Endothelial cell of umbilical vein (primary cell): Measurements from ENCODE around the gene ELOA. TPM values are rescaled to one million over a fixed set of nuclear protein-coding genes. Genes with fewer than 3 reads are reported as not detected.
A peak's percentile ranks its signal among the peaks of the same experiment; 100 is the strongest.

Source experiments
- BruUV-seq: library from RNA; stranded (reverse); fragments of 400-500 nt; replicated peaks from 2 replicates; lab custom pipeline; 2021; lab: Mats Ljungman, UMichigan
- CTCF ChIA-PET: fragments of 300-600, 350-600 bp; sonication (Branson Sonifier 250); formaldehyde crosslinking; loops from one replicate; lab custom pipeline; 2021; ENCODE audit warnings: antibody characterized with exemption, inconsistent platforms; lab: Charles Lee
- POLR2A ChIA-PET: fragments of 300-600, 350-600 bp; sonication (Branson Sonifier 250); formaldehyde crosslinking; loops from one replicate; lab custom pipeline; 2021; ENCODE audit warnings: antibody characterized with exemption, inconsistent platforms; lab: Charles Lee
- DNase-seq: peaks from one replicate; pipeline ENCODE4 v3.0.0-alpha.2; 2011; ENCODE audit warnings: low read depth, low spot score
- FAIRE-seq: peaks from 2 replicates; lab custom pipeline; 2011; peaks lifted over from hg19 to GRCh38; lab: Jason Lieb, UNC
- H2AFZ ChIP-seq: 2 replicates; pipeline ENCODE4 v1.6.0; 2012; ENCODE audit warnings: low read depth, low read length, control low read depth, inconsistent platforms
- H3K27ac ChIP-seq: 2 replicates; pipeline ENCODE4 v1.5.1; 2011; ENCODE audit warnings: low read depth, mild to moderate bottlenecking, control low read depth, low read length, moderate library complexity; ENCODE audit not compliant: insufficient read depth
- H3K27me3 ChIP-seq, 2 experiments: 2 replicates each; pipeline versions ENCODE4 v1.6.0 to v1.6.1; 2011; ENCODE audit warnings: low read length in 2 of 2, mixed read lengths in 1 of 2; ENCODE audit not compliant: control insufficient read depth in 2 of 2, insufficient read depth in 2 of 2
- H3K36me3 ChIP-seq, 2 experiments: 2 replicates in 1 of 2; 3 replicates in 1 of 2; pipeline ENCODE4 v1.5.1; 2011; ENCODE audit warnings: low read length in 2 of 2, mild to moderate bottlenecking in 1 of 2, moderate library complexity in 1 of 2; ENCODE audit not compliant: control insufficient read depth in 2 of 2, insufficient read depth in 2 of 2; ENCODE audit errors: extremely low read depth in 1 of 2
- H3K4me1 ChIP-seq: 3 replicates; pipeline ENCODE4 v1.5.1; 2011; ENCODE audit warnings: mild to moderate bottlenecking, low read length; ENCODE audit not compliant: control insufficient read depth, insufficient read depth; ENCODE audit errors: extremely low read depth
- H3K4me2 ChIP-seq: 2 replicates; pipeline ENCODE4 v1.6.1; 2011; ENCODE audit warnings: low read length, control low read depth, mixed read lengths; ENCODE audit not compliant: insufficient read depth
- H3K4me3 ChIP-seq, 3 experiments: fragments of 200-600 bp in 1 of 3; sonication (generic), shearing (Covaris generic) in 1 of 3; replicated peaks in 1 of 3; 2 replicates each; pipeline ENCODE4 v1.5.1; 2011 to 2016; ENCODE audit warnings: control low read depth in 3 of 3, low read length in 3 of 3, mild to moderate bottlenecking in 2 of 3, inconsistent platforms in 1 of 3, low read depth in 1 of 3, moderate library complexity in 1 of 3; ENCODE audit not compliant: insufficient read depth in 1 of 3
- H3K79me2 ChIP-seq: 2 replicates; pipeline ENCODE4 v1.6.0; 2012; ENCODE audit warnings: low read length, inconsistent platforms; ENCODE audit not compliant: control insufficient read depth, insufficient read depth
- H3K9ac ChIP-seq: replicated peaks from 2 replicates; pipeline ENCODE3; 2011; ENCODE audit warnings: low read length, control low read depth; ENCODE audit not compliant: insufficient read depth; ENCODE audit errors: extremely low read depth
- H3K9me1 ChIP-seq: replicated peaks from 3 replicates; pipeline ENCODE4 v1.6.0; 2011; ENCODE audit warnings: mild to moderate bottlenecking, low read length; ENCODE audit not compliant: control insufficient read depth, insufficient read depth; ENCODE audit errors: extremely low read depth
- H3K9me3 ChIP-seq: replicated peaks from 2 replicates; pipeline ENCODE4 v1.5.1; 2012; ENCODE audit warnings: low read length, inconsistent platforms; ENCODE audit not compliant: control insufficient read depth, insufficient read depth
- H4K20me1 ChIP-seq: replicated peaks from 2 replicates; pipeline ENCODE3; 2011; ENCODE audit warnings: mild to moderate bottlenecking, low read length; ENCODE audit not compliant: control insufficient read depth, insufficient read depth; ENCODE audit errors: extremely low read depth
- CTCF ChIP-seq, 2 donors: IDR thresholded peaks; 1 replicate in 1 of 2; 2 replicates in 1 of 2; pipeline ENCODE4 v1.5.1; 2011; ENCODE audit warnings: low read length in 2 of 2, mild to moderate bottlenecking in 2 of 2, moderate library complexity in 2 of 2, control low read depth in 1 of 2, inconsistent platforms in 1 of 2, low read depth in 1 of 2; ENCODE audit not compliant: insufficient read depth in 1 of 2; ENCODE audit errors: extremely low read depth in 1 of 2
- EZH2 ChIP-seq: IDR thresholded peaks from 2 replicates; pipeline ENCODE4 v1.6.1; 2012; ENCODE audit warnings: borderline replicate concordance, low read depth, mild to moderate bottlenecking, moderate library complexity, low read length, inconsistent platforms; ENCODE audit not compliant: severe bottlenecking
- FOS ChIP-seq: IDR thresholded peaks from 2 replicates; pipeline ENCODE4 v1.6.1; 2011; ENCODE audit warnings: mild to moderate bottlenecking, low read length, moderate library complexity, borderline replicate concordance; ENCODE audit not compliant: insufficient read depth
- GATA2 ChIP-seq: IDR thresholded peaks from 2 replicates; pipeline ENCODE4 v1.7.0; 2011; ENCODE audit warnings: low read depth, mild to moderate bottlenecking, moderate library complexity, mixed read lengths, low read length; ENCODE audit not compliant: insufficient read length, insufficient read depth
- JUN ChIP-seq: IDR thresholded peaks from 2 replicates; pipeline ENCODE4 v1.6.1; 2011; ENCODE audit warnings: borderline replicate concordance, low read depth; ENCODE audit not compliant: insufficient read length, insufficient read depth
- MAX ChIP-seq: IDR thresholded peaks from 2 replicates; pipeline ENCODE4 v1.6.1; 2011; ENCODE audit not compliant: insufficient read depth, insufficient read length
- MYC ChIP-seq: IDR thresholded peaks from one replicate; pipeline ENCODE4 v1.6.1; 2011; ENCODE audit warnings: mild to moderate bottlenecking, low read depth, low read length
- POLR2A ChIP-seq: IDR thresholded peaks from 2 replicates; pipeline ENCODE4 v1.6.1; 2012; ENCODE audit warnings: low read depth, mild to moderate bottlenecking, control low read depth, low read length
- POLR2AphosphoS5 ChIP-seq: IDR thresholded peaks from 2 replicates; pipeline ENCODE4 v1.6.1; 2012; ENCODE audit warnings: low read depth, mild to moderate bottlenecking, control low read depth, low read length, moderate library complexity; ENCODE audit not compliant: insufficient read depth
- dilution Hi-C: fragments of 300-500 bp; cut with MboI; formaldehyde crosslinking; loops from one replicate; pipeline ENCODE4 v1.15.0; 2019; ENCODE audit warnings: low sequenced_read_pairs; ENCODE audit not compliant: extremely low pct_ligation_motif_present
- intact Hi-C: fragments of 100-400 bp; cut with micrococcal nuclease; formaldehyde crosslinking; loops from one replicate; pipeline ENCODE4 v1.10.0; 2022
- polyA plus RNA-seq, 4 experiments: library from polyadenylated mRNA; depleted of rRNA in 3 of 4; stranded (reverse) in 3 of 4; unstranded in 1 of 4; fragments of >200 nt; gene quantifications; 2 replicates each; pipeline versions ENCODE4 v1.2.1 to v1.2.3, GENCODE V29; 2011 to 2012; ENCODE audit warnings: missing spikeins in 1 of 4
- total RNA-seq: library from RNA; stranded (reverse); gene quantifications from 2 replicates; pipeline ENCODE4 v1.2.3, GENCODE V29; 2021

Gene ELOA
- total and polyA plus RNA-seq, 2 donors (not counting 3 experiments of a cell fraction or from before 2014, with no cell fraction given) = 11.9 to 42.6 TPM

DNA sequence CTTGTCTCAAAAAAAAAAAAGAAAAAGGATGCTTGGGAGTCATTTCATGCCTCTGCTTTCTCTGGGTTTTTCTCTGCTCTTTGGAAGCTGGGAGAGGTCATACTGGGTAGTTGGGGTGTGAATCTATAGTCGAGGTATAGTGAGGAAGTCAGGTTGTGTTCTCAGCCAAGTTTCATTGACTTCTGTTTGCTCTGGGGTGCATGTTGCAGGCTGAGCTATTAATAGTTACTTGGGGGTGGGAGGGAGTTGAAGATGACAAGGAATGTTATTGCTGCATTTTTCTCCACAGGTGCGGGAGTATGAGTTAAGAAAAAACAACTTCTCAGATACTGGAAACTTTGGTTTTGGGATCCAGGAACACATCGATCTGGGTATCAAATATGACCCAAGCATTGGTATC lies 48.9 kb upstream of the ELOA start:
- dilution Hi-C loops = no loop called here
- TF ChIP-seq JUN = no peak
- no peak for TF ChIP-seq POLR2AphosphoS5
- TF ChIP-seq CTCF (IDR thresholded peaks at IDR 0.05; ENCODE audit: extremely low read depth in 1 of 2, insufficient read depth in 1 of 2, low read depth in 1 of 2, low read length in 2 of 2) = no peak
- no peaks in the 10 kb centered on the region for H3K9me3 ChIP-seq
- ChIA-PET CTCF (no interaction called here), POLR2A (interaction anchor here (0.6 kb wide), 1 partner anchor 378 kb away, joined by 3 read pairs; no protein-coding TSS in a partner anchor)
- no peaks in the 10 kb centered on the region for H3K27me3 ChIP-seq
- H3K9ac ChIP-seq = no peak overlapping the region
- no peak for DNase-seq
- H3K27ac ChIP-seq = no peak overlapping the region
- BruUV-seq = no TSS peak
- H3K79me2 ChIP-seq = peaks cover 77% of the 10 kb centered on the region
- H4K20me1 ChIP-seq = peaks cover 14% of the 10 kb centered on the region
- H3K4me3 ChIP-seq = no peak overlapping the region
- FAIRE-seq = no peak
- H3K36me3 ChIP-seq = peaks cover 40 to 44% of the 10 kb centered on the region in 2 experiments
- H3K4me2 ChIP-seq = peak overlapping the region; percentile 52
- H3K9me1 ChIP-seq = no peaks in the 10 kb centered on the region
- peaks cover 30% of the 10 kb centered on the region for H3K4me1 ChIP-seq
- no peak overlapping the region for H2AFZ ChIP-seq
- intact Hi-C loops = no loop called here

DNA sequence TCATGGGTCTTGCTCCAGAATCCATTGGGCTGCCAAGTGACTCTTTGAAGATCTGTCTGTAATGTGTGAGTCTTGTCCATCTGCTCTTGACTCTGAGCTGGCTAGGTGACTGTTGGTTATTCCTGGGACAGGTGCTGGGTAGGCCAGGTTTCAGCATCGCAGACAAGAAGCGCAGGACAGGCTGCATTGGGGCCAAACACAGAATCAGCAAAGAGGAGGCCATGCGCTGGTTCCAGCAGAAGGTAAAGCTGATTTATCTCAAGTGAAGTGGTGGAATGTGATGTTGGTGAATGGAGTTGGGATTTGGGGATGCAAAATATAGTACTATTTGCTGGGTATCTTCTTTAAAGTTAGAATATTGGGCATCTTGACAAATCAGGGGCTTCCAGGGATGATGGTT lies 47.6 kb upstream of the ELOA start:
- intact Hi-C loops = loop anchor here (5.0 kb wide), 1 partner anchor 252 kb away; no protein-coding TSS in a partner anchor
- no peak for TF ChIP-seq MAX
- no peak for TF ChIP-seq CTCF (IDR thresholded peaks at IDR 0.05; ENCODE audit: extremely low read depth in 1 of 2, insufficient read depth in 1 of 2, low read depth in 1 of 2, low read length in 2 of 2)
- TF ChIP-seq MYC = no peak
- no peak for TF ChIP-seq POLR2AphosphoS5
- TF ChIP-seq POLR2A = no peak
- TF ChIP-seq JUN = no peak
- TF ChIP-seq GATA2 = no peak
- TF ChIP-seq FOS = no peak
- no peak for TF ChIP-seq EZH2
- BruUV-seq = no TSS peak
- peaks cover 14% of the 10 kb centered on the region for H4K20me1 ChIP-seq
- no peak overlapping the region for H3K4me3 ChIP-seq
- H3K9ac ChIP-seq = no peak overlapping the region
- ChIA-PET POLR2A (no interaction called here), CTCF (interaction anchor here (0.9 to 1.8 kb wide), 2 partner anchors 50 to 76 kb away, joined by 3 to 5 read pairs; no protein-coding TSS in a partner anchor)
- H3K4me2 ChIP-seq = peak overlapping the region; percentile 35
- no peaks in the 10 kb centered on the region for H3K27me3 ChIP-seq
- peaks cover 30% of the 10 kb centered on the region for H3K4me1 ChIP-seq
- peaks cover 47 to 52% of the 10 kb centered on the region in 2 experiments for H3K36me3 ChIP-seq
- dilution Hi-C loops = no loop called here
- FAIRE-seq (no peak), DNase-seq (no peak)
- peaks cover 88% of the 10 kb centered on the region for H3K79me2 ChIP-seq
- no peaks in the 10 kb centered on the region for H3K9me1 ChIP-seq
- no peak overlapping the region for H3K27ac ChIP-seq
- H2AFZ ChIP-seq = no peak overlapping the region
- no peaks in the 10 kb centered on the region for H3K9me3 ChIP-seq
